22Rv1 (cell line): ENCODE results near the gene MCAT.

Experiments used
- CTCF ChIP-seq: fragments of 450-650 bp; IDR thresholded peaks from 2 replicates; pipeline ENCODE4 v1.5.1; 2017; ENCODE audit warnings: mild to moderate bottlenecking
- ZFX ChIP-seq: fragments of 450-650 bp; IDR thresholded peaks from 2 replicates; pipeline ENCODE4 v1.6.1; 2017; ENCODE audit warnings: antibody characterized with exemption, borderline replicate concordance

- no peak for TF ChIP-seq CTCF
- TF ChIP-seq ZFX = no peak
Measured at GRCh38 chr22:43169310-43170130, 26.3 kb upstream of the MCAT start.
